Measurements from ENCODE around the gene GPX5.

GPX5 gene, protein sequence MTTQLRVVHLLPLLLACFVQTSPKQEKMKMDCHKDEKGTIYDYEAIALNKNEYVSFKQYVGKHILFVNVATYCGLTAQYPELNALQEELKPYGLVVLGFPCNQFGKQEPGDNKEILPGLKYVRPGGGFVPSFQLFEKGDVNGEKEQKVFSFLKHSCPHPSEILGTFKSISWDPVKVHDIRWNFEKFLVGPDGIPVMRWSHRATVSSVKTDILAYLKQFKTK

DNA sequence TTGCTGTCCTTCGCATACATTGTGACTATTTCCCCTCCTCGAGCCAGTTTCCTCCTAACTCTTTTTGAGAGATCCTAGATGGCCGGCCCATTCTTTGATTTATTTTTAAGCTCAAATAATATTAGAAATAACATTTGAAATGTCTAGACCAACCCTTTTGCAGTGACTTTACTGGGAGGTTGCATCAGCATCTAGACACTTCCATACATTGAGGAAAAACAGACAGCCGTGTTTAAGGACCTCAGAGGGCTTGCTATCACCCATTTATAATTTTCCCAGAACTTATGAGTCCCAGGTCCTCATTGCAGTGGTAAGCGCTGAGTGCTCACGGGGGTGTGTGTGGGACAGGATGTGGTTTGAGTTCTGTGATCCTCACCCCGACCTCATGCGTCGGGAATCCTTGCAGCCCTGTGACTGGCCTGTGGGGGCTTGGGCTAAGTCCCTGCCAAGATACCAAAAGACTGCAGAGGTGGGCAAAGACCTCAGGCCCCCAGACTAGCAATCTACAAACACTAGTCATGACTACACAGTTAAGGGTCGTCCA lies at the start of gene GPX5:
Gene GPX5, plus strand, starts transcription at position 386 of the 544 bp plus-strand sequence. Its CDS starts 133 bp downstream, at position 519.
- no peaks in the 10 kb centered on the region for H3K9me3 ChIP-seq (ENCODE audit: control insufficient read depth in 2 of 2, low read length in 2 of 2)
- H3K4me1 ChIP-seq (ENCODE audit: control insufficient read depth, insufficient read depth, low read length): no peaks in the 10 kb centered on the region
- H3K36me3 ChIP-seq (ENCODE audit: control insufficient read depth in 2 of 2, insufficient read depth in 2 of 2, low read length in 2 of 2): no peaks in the 10 kb centered on the region
- peaks cover 6 to 7% of the 10 kb centered on the region in 2 donors for H3K27me3 ChIP-seq (ENCODE audit: control insufficient read depth in 1 of 2, insufficient read depth in 2 of 2, low read length in 2 of 2)
- H3K27ac ChIP-seq (ENCODE audit: low read length): no peak within 1 kb of the TSS
- no peak within 1 kb of the TSS for H3K9ac ChIP-seq (ENCODE audit: low read length in 2 of 2)
- H3K4me3 ChIP-seq (ENCODE audit: low read length in 2 of 2): no peak within 1 kb of the TSS

DNA sequence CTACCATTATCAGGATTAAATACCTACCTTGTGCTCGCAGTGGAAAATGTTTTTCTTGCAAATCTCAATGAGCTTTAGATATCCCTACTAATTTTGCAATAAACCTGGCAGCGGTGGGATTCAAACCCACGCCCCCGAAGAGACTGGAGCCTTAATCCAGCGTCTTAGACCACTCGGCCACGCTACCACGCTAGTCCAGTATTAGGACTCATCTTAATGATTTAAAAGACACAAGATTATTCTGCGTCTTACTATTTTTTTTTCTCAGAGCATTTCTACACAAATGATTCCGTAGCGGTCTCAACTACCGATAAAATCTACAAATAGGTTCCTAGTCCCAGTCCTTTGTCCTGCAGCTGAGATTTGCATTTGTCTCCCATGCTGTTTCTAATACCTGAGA lies 47.2 kb upstream of the GPX5 start:
- H3K9ac ChIP-seq (ENCODE audit: low read length in 2 of 2): no peak overlapping the region
- H3K9me3 ChIP-seq (ENCODE audit: control insufficient read depth in 2 of 2, low read length in 2 of 2): no peaks in the 10 kb centered on the region
- no peaks in the 10 kb centered on the region for H3K36me3 ChIP-seq (ENCODE audit: control insufficient read depth in 2 of 2, insufficient read depth in 2 of 2, low read length in 2 of 2)
- H3K27me3 ChIP-seq (ENCODE audit: control insufficient read depth in 1 of 2, insufficient read depth in 2 of 2, low read length in 2 of 2): peaks cover 7 to 9% of the 10 kb centered on the region in 2 donors
- H3K27ac ChIP-seq (ENCODE audit: low read length): no peak overlapping the region
- H3K4me1 ChIP-seq (ENCODE audit: control insufficient read depth, insufficient read depth, low read length): no peaks in the 10 kb centered on the region
- no peak overlapping the region for H3K4me3 ChIP-seq (ENCODE audit: low read length in 2 of 2)

DNA sequence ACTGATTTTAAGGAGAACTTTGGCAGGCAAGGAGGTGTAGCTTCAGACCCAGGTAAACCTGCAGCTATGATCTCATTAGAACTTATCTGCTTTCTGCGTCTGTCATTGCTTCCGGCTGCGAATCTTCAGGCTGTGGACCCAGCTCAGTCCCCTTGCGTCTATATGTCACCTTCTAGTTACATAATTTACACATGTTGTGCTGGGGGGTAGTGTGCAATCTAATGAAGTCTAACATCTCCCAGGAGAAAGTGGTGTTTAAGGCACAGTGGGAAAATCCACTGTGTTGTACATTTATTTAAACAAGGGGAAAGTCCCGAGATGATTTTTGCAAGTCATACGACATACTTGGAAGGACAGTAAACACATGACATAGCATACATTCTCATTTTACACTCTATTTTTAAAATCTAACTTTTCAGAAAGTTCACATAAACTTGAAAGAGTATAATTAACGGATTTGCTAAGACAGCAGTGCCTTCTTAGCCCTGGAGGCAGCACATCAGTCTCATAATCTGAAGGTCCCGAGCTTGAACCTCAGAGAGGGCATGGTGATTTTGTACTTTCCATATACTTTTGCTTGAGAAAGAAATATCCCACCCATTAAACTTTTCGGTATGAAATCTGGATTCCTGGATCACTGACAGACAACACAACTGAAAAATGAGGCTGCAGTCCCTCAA lies 45.3 kb upstream of the GPX5 start:
- Histone ChIP-seq H3K9ac (ENCODE audit: low read length in 2 of 2) (no peak overlapping the region), H3K4me1 (ENCODE audit: control insufficient read depth, insufficient read depth, low read length) (no peaks in the 10 kb centered on the region), H3K9me3 (ENCODE audit: control insufficient read depth in 2 of 2, low read length in 2 of 2) (no peaks in the 10 kb centered on the region), H3K4me3 (ENCODE audit: low read length in 2 of 2) (no peak overlapping the region), H3K36me3 (ENCODE audit: control insufficient read depth in 2 of 2, insufficient read depth in 2 of 2, low read length in 2 of 2) (no peaks in the 10 kb centered on the region), H3K27me3 (ENCODE audit: control insufficient read depth in 1 of 2, insufficient read depth in 2 of 2, low read length in 2 of 2) (peaks cover 7 to 12% of the 10 kb centered on the region in 2 donors), H3K27ac (ENCODE audit: low read length) (no peak overlapping the region)

GRCh38 chr6:28485482-28485881 lies 40.2 kb upstream of the GPX5 start:
- H3K9ac ChIP-seq (ENCODE audit: low read length in 2 of 2): no peak overlapping the region
- H3K27ac ChIP-seq (ENCODE audit: low read length): no peak overlapping the region
- no peaks in the 10 kb centered on the region for H3K36me3 ChIP-seq (ENCODE audit: control insufficient read depth in 2 of 2, insufficient read depth in 2 of 2, low read length in 2 of 2)
- peaks cover 10 to 17% of the 10 kb centered on the region in 2 donors for H3K27me3 ChIP-seq (ENCODE audit: control insufficient read depth in 1 of 2, insufficient read depth in 2 of 2, low read length in 2 of 2)
- no peaks in the 10 kb centered on the region for H3K4me1 ChIP-seq (ENCODE audit: control insufficient read depth, insufficient read depth, low read length)
- H3K4me3 ChIP-seq (ENCODE audit: low read length in 2 of 2): no peak overlapping the region
- no peaks in the 10 kb centered on the region for H3K9me3 ChIP-seq (ENCODE audit: control insufficient read depth in 2 of 2, low read length in 2 of 2)

DNA sequence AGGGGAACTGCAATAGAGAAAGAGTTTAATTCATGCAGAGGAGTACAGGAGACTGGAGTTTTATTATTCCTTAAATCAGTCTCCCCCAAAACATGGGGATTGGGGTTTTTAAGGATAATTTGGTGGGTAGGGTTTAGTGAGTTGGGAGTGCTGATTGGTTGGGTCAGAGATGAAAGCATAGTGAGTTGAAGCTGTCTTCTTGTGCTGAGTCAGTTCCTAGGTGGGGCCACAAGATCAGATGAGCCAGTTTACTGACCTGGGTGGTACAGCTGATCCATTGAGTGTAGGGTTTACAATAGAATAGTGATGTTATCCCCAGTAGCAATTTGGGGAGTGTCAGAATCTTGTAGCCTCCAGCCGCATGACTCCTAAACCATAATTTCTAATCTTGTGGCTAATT lies 39.1 kb upstream of the GPX5 start:
- Histone ChIP-seq H3K36me3 (ENCODE audit: control insufficient read depth in 2 of 2, insufficient read depth in 2 of 2, low read length in 2 of 2) (no peaks in the 10 kb centered on the region), H3K9ac (ENCODE audit: low read length in 2 of 2) (no peak overlapping the region), H3K9me3 (ENCODE audit: control insufficient read depth in 2 of 2, low read length in 2 of 2) (no peaks in the 10 kb centered on the region), H3K27ac (ENCODE audit: low read length) (no peak overlapping the region), H3K4me1 (ENCODE audit: control insufficient read depth, insufficient read depth, low read length) (peaks cover 2% of the 10 kb centered on the region), H3K4me3 (ENCODE audit: low read length in 2 of 2) (no peak overlapping the region), H3K27me3 (ENCODE audit: control insufficient read depth in 1 of 2, insufficient read depth in 2 of 2, low read length in 2 of 2) (peaks cover 11 to 18% of the 10 kb centered on the region in 2 donors)

DNA sequence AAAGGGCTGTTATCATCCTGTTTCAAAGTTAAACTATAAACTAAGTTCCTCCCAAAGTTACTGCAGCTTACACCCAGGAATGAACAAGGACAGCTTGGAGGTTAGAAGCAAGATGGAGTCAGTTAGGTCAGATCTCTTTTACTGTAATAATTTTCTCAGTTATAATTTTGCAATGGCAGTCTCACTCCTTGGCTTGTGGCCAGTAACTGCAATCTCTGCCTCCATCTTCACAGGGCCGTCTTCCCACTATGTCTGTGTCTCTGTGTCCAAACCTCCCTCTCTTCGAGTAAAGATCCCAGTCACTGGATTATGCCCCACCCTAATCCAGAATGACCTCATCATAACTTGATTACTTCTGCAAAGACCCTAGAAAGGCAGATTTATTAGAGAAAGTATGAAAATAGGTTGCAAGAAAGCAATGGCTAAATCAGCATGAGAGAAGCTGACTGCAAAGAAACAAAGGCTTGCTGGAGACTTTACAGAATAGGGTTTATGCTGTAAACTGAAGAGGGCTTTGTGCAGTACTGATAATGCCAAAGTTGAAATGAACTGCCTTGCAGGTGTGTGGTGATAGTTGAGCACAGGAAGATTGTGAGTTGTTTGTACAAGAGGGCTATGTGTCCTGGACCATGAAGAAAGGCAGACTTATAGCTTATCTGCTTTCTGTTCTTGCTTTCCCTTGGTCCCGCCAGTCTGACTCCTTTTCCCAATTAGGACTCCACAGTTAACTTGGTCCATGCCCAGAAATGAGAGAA lies 38.5 kb upstream of the GPX5 start:
- Histone ChIP-seq H3K27me3 (ENCODE audit: control insufficient read depth in 1 of 2, insufficient read depth in 2 of 2, low read length in 2 of 2) (peaks cover 11 to 21% of the 10 kb centered on the region in 2 donors), H3K36me3 (ENCODE audit: control insufficient read depth in 2 of 2, insufficient read depth in 2 of 2, low read length in 2 of 2) (no peaks in the 10 kb centered on the region), H3K4me1 (ENCODE audit: control insufficient read depth, insufficient read depth, low read length) (peaks cover 2% of the 10 kb centered on the region), H3K9me3 (ENCODE audit: control insufficient read depth in 2 of 2, low read length in 2 of 2) (no peaks in the 10 kb centered on the region), H3K9ac (ENCODE audit: low read length in 2 of 2) (no peak overlapping the region), H3K4me3 (ENCODE audit: low read length in 2 of 2) (no peak overlapping the region), H3K27ac (ENCODE audit: low read length) (no peak overlapping the region)

- H3K9ac ChIP-seq (ENCODE audit: low read length in 2 of 2): no peak overlapping the region
- H3K27me3 ChIP-seq (ENCODE audit: control insufficient read depth in 1 of 2, insufficient read depth in 2 of 2, low read length in 2 of 2): peaks cover 11 to 21% of the 10 kb centered on the region in 2 donors
- peaks cover 2% of the 10 kb centered on the region for H3K4me1 ChIP-seq (ENCODE audit: control insufficient read depth, insufficient read depth, low read length)
- no peaks in the 10 kb centered on the region for H3K9me3 ChIP-seq (ENCODE audit: control insufficient read depth in 2 of 2, low read length in 2 of 2)
- no peak overlapping the region for H3K27ac ChIP-seq (ENCODE audit: low read length)
- no peaks in the 10 kb centered on the region for H3K36me3 ChIP-seq (ENCODE audit: control insufficient read depth in 2 of 2, insufficient read depth in 2 of 2, low read length in 2 of 2)
- peak overlapping the region in 1 of 2 donors; percentile 35 for H3K4me3 ChIP-seq (ENCODE audit: low read length in 2 of 2)
Measured at GRCh38 chr6:28488916-28489365, 36.7 kb upstream of the GPX5 start.

DNA sequence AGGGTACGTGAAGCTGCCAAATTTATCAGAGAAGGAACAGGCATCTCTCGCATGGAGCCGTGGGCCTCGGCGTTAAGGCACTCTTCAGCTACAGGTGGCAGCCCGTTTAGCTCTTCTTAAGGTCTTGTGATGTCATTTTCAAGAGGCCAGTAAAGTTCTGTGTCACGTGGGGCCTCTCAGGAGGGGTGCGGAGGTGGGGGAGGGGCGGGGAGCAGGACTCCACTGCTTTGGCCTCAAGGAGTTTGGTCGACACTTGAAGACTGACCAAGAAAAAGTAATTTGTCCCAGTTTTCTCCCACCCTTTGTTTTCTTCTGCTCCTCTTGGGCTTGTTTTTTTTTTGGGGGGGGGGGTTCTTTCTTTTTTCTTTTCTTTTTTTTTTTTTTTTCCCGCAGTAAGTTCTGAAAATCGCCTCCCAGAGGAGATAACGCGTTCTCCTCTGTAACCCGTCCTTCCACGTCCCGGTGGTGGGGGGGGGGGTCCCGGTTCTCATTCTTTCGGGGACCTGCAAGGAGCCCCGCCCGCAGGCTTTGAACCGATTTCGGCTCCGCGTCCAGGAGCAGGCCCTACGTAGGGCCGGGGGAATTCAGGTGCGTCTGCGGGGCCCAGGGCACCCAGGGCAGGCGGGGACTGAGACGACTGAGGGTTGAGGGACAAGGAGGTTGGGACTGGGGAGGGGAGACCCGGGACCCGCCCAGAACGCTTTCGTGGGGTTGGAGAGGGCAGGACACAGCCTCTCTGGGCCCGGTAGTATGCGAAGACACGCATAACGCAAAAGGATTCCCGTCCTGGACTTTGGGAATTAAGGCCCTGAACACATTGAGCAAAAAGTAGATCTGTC lies 36.1 kb upstream of the GPX5 start:
- peak overlapping the region in 1 of 2 donors; percentile 29 for H3K9ac ChIP-seq (ENCODE audit: low read length in 2 of 2)
- peak overlapping the region; percentile 25 to 64 for H3K4me3 ChIP-seq (ENCODE audit: low read length in 2 of 2)
- no peaks in the 10 kb centered on the region for H3K9me3 ChIP-seq (ENCODE audit: control insufficient read depth in 2 of 2, low read length in 2 of 2)
- peaks cover 11 to 21% of the 10 kb centered on the region in 2 donors for H3K27me3 ChIP-seq (ENCODE audit: control insufficient read depth in 1 of 2, insufficient read depth in 2 of 2, low read length in 2 of 2)
- H3K36me3 ChIP-seq (ENCODE audit: control insufficient read depth in 2 of 2, insufficient read depth in 2 of 2, low read length in 2 of 2): no peaks in the 10 kb centered on the region
- H3K4me1 ChIP-seq (ENCODE audit: control insufficient read depth, insufficient read depth, low read length): peaks cover 2% of the 10 kb centered on the region
- H3K27ac ChIP-seq (ENCODE audit: low read length): no peak overlapping the region

DNA sequence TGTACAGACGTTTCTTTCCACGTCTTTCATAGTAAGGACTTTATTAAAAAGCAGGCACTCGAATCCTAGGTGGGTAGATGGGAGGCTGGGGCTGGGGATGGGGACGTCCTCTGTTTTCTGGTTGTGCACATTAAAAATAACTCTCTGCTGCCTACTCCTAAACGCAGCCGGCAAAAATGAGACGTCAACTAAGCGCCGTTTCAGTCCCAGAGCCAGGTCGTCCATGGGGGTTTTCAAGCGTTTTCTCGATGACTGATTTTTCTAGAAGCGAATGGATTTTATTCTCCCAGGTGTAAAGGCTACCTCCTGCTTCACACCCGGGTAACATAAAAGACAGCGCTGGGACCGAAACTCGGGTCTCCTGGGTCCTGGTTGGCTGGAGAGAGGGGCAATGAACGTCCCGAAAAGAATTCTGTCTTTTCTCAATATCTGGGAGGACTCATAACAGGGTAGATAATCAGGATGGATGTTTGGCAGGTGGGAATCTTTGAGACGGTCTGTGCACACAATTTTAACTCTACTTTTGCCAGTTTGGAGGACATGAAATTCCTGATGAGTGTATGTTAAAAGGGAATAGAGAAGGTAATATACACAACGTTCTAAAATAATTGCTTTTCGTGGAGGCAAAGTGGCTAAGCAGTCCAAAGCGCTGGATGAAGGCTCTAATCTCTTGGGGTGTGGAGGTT lies 35.3 kb upstream of the GPX5 start:
- Histone ChIP-seq H3K9me3 (ENCODE audit: control insufficient read depth in 2 of 2, low read length in 2 of 2) (no peaks in the 10 kb centered on the region), H3K9ac (ENCODE audit: low read length in 2 of 2) (no peak overlapping the region), H3K4me3 (ENCODE audit: low read length in 2 of 2) (peak overlapping the region; percentile 25 to 64), H3K27ac (ENCODE audit: low read length) (no peak overlapping the region), H3K27me3 (ENCODE audit: control insufficient read depth in 1 of 2, insufficient read depth in 2 of 2, low read length in 2 of 2) (peaks cover 11 to 15% of the 10 kb centered on the region in 2 donors), H3K36me3 (ENCODE audit: control insufficient read depth in 2 of 2, insufficient read depth in 2 of 2, low read length in 2 of 2) (no peaks in the 10 kb centered on the region), H3K4me1 (ENCODE audit: control insufficient read depth, insufficient read depth, low read length) (peaks cover 2% of the 10 kb centered on the region)

All from stomach smooth muscle (tissue), 2 donors.